ENCODE data around the gene PRAC1.

- TF ChIP-seq CTCF (IDR thresholded peaks at IDR 0.05), result no peak
- no peak for TF ChIP-seq TAF1 (IDR thresholded peaks at IDR 0.05; ENCODE audit: borderline replicate concordance, low read depth, low read length)
- no peak for TF ChIP-seq POLR2AphosphoS5 (IDR thresholded peaks at IDR 0.05; ENCODE audit: low read depth, low read length)
Observed at GRCh38 chr17:48737330-48738043, 15.2 kb upstream of the PRAC1 start.

Data from SK-N-SH (cell line).